ENCODE data around the gene MIX23.

DNA sequence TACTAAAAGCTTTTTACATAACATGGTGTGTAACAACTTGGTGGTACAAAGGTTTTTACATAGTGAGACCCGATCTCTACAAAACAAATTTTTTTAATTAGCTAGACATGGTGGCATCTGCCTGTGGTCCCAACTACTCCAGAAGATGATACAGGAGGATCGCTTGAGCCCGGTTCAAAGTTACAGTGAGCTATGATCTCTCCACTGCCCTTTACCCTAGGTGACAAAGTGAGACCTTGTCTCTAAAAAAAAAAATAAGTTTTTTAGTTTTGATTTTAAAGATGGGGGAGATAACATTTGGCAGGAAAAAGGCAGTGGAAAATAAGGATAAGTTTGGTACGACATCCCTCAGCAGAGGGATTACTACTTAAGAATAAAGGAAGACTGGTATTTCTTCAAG lies 6.9 kb upstream of the MIX23 start:
- TF ChIP-seq, protein P1, sequence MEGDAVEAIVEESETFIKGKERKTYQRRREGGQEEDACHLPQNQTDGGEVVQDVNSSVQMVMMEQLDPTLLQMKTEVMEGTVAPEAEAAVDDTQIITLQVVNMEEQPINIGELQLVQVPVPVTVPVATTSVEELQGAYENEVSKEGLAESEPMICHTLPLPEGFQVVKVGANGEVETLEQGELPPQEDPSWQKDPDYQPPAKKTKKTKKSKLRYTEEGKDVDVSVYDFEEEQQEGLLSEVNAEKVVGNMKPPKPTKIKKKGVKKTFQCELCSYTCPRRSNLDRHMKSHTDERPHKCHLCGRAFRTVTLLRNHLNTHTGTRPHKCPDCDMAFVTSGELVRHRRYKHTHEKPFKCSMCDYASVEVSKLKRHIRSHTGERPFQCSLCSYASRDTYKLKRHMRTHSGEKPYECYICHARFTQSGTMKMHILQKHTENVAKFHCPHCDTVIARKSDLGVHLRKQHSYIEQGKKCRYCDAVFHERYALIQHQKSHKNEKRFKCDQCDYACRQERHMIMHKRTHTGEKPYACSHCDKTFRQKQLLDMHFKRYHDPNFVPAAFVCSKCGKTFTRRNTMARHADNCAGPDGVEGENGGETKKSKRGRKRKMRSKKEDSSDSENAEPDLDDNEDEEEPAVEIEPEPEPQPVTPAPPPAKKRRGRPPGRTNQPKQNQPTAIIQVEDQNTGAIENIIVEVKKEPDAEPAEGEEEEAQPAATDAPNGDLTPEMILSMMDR (IDR thresholded peaks at IDR 0.05) = no peak
- no peak for TF ChIP-seq POLR2A (IDR thresholded peaks at IDR 0.05)
